SK-N-SH (cell line): ENCODE results near the gene COBL. TPM values are rescaled to one million over a fixed set of nuclear protein-coding genes. Genes with fewer than 3 reads are reported as not detected.

Experiments used
- CTCF ChIA-PET: fragments of 300-600, 350-600 bp; formaldehyde crosslinking; extraction: SDS; loops from one replicate; lab custom pipeline; 2021; lab: Yijun Ruan, JAX
- POLR2A ChIA-PET: fragments of 350-600 bp; sonication (Branson Sonifier 250); formaldehyde crosslinking; extraction: SDS; loops from one replicate; lab custom pipeline; 2020; ENCODE audit warnings: antibody characterized with exemption, inconsistent platforms; lab: Yijun Ruan, JAX
- DNase-seq: peaks from one replicate; pipeline ENCODE4 v3.0.0; 2012
- H2AFZ ChIP-seq: fragments of 200-600 bp; sonication (generic); 2 replicates; pipeline ENCODE4 v1.8.1; 2016; ENCODE audit warnings: antibody characterized with exemption, mild to moderate bottlenecking, low read depth
- H3F3A ChIP-seq: fragments of 200-600 bp; sonication (generic); replicated peaks from 2 replicates; pipeline ENCODE3; 2016; ENCODE audit warnings: antibody characterized with exemption, mild to moderate bottlenecking; ENCODE audit not compliant: insufficient read depth
- H3K27ac ChIP-seq, 2 experiments: fragments of 200-500 bp in 1 of 2; fragments of 200-600 bp in 1 of 2; sonication (Bioruptor generic) in 1 of 2; sonication (generic), shearing (Covaris generic) in 1 of 2; 2 replicates each; pipeline versions ENCODE4 v1.5.1 to v1.6.1; 2014 to 2016; ENCODE audit warnings: low read depth in 2 of 2, inconsistent platforms in 1 of 2, low read length in 1 of 2, mild to moderate bottlenecking in 1 of 2, mixed read lengths in 1 of 2
- H3K27me3 ChIP-seq: fragments of 200-600 bp; sonication (generic), shearing (Covaris generic); 2 replicates; pipeline ENCODE4 v1.6.1; 2016; ENCODE audit warnings: mixed run types; ENCODE audit not compliant: insufficient read depth
- H3K36me3 ChIP-seq, 2 experiments: fragments of 200-500 bp in 1 of 2; fragments of 200-600 bp in 1 of 2; sonication (Bioruptor generic) in 1 of 2; sonication (generic) in 1 of 2; replicated peaks in 1 of 2; 2 replicates each; pipeline versions ENCODE3 to v1.5.1; 2014 to 2016; ENCODE audit warnings: low read length in 1 of 2, mild to moderate bottlenecking in 1 of 2; ENCODE audit not compliant: insufficient read depth in 2 of 2, control insufficient read depth in 1 of 2
- H3K4me1 ChIP-seq, 2 experiments: fragments of 200-500 bp in 1 of 2; fragments of 200-600 bp in 1 of 2; sonication (Bioruptor generic) in 1 of 2; sonication (generic), shearing (Covaris generic) in 1 of 2; 2 replicates each; pipeline versions ENCODE4 v1.5.1 to v1.6.1; 2014 to 2016; ENCODE audit warnings: low read depth in 1 of 2, low read length in 1 of 2, mixed run types in 1 of 2; ENCODE audit not compliant: insufficient read depth in 2 of 2, control insufficient read depth in 1 of 2
- H3K4me2 ChIP-seq: fragments of 200-600 bp; sonication (generic), shearing (Covaris generic); 2 replicates; pipeline ENCODE4 v1.6.1; 2017; ENCODE audit warnings: mixed run types
- H3K4me3 ChIP-seq, 2 experiments: fragments of 200-500 bp in 1 of 2; fragments of 200-600 bp in 1 of 2; sonication (Bioruptor generic) in 1 of 2; sonication (generic), shearing (Covaris generic) in 1 of 2; 2 replicates each; pipeline versions ENCODE4 v1.5.1 to v1.8.1; 2014 to 2016; ENCODE audit warnings: low read depth in 2 of 2, inconsistent platforms in 1 of 2, low read length in 1 of 2, mild to moderate bottlenecking in 1 of 2, mixed read lengths in 1 of 2, moderate library complexity in 1 of 2
- H3K79me2 ChIP-seq: fragments of 200-600 bp; sonication (generic); 2 replicates; pipeline ENCODE4 v1.8.1; 2017; ENCODE audit warnings: mild to moderate bottlenecking; ENCODE audit not compliant: insufficient read depth
- H3K9ac ChIP-seq: fragments of 200-600 bp; sonication (generic); 2 replicates; pipeline ENCODE4 v1.6.1; 2017; ENCODE audit warnings: mixed run types
- H3K9me2 ChIP-seq: fragments of 200-600 bp; sonication (generic); 2 replicates; pipeline ENCODE4 v1.6.1; 2017; ENCODE audit warnings: mixed run types
- H3K9me3 ChIP-seq: fragments of 200-600 bp; sonication (generic); 2 replicates; pipeline ENCODE4 v1.6.1; 2017; ENCODE audit warnings: mixed run types, mild to moderate bottlenecking, moderate library complexity
- H4K20me1 ChIP-seq: fragments of 200-600 bp; sonication (generic); 2 replicates; pipeline ENCODE4 v1.6.1; 2017; ENCODE audit warnings: mild to moderate bottlenecking, mixed run types; ENCODE audit not compliant: insufficient read depth
- ELF1 ChIP-seq: IDR thresholded peaks from 2 replicates; pipeline ENCODE4 v1.4.0; 2012
- EP300 ChIP-seq, 2 experiments: IDR thresholded peaks; 2 replicates each; pipeline versions ENCODE4 v1.4.0 to v1.6.1; 2012; ENCODE audit warnings: borderline replicate concordance in 1 of 2, low read depth in 1 of 2, low read length in 1 of 2
- EZH2phosphoT487 ChIP-seq: fragments of 200-600 bp; sonication (generic); IDR thresholded peaks from 2 replicates; pipeline ENCODE4 v1.6.1; 2017; ENCODE audit warnings: low read depth, mixed run types, mild to moderate bottlenecking, antibody characterized with exemption, moderate library complexity, borderline replicate concordance
- GABPA ChIP-seq: IDR thresholded peaks from 2 replicates; pipeline ENCODE4 v1.4.0; 2012; ENCODE audit warnings: low read depth, mild to moderate bottlenecking
- GATA2 ChIP-seq: sonication (generic); formaldehyde crosslinking; IDR thresholded peaks from 2 replicates; pipeline ENCODE4 v1.5.0; 2020; ENCODE audit warnings: mild to moderate bottlenecking, missing genetic modification reagents
- MEF2A ChIP-seq: IDR thresholded peaks from 2 replicates; pipeline ENCODE4 v1.4.0; 2012; ENCODE audit warnings: low read depth, borderline replicate concordance
- MXI1 ChIP-seq: IDR thresholded peaks from 2 replicates; pipeline ENCODE4 v1.6.1; 2012; ENCODE audit warnings: mild to moderate bottlenecking, low read depth, low read length, improper control_type of control experiment
- POLR2AphosphoS5 ChIP-seq: IDR thresholded peaks from 2 replicates; pipeline ENCODE4 v1.6.1; 2012; ENCODE audit warnings: low read depth, low read length
- RFX5 ChIP-seq: IDR thresholded peaks from 2 replicates; pipeline ENCODE4 v1.6.1; 2012; ENCODE audit warnings: mild to moderate bottlenecking, improper control_type of control experiment, low read length
- RXRA ChIP-seq: IDR thresholded peaks from 2 replicates; pipeline ENCODE4 v1.4.0; 2012; ENCODE audit warnings: low read depth, mild to moderate bottlenecking, borderline replicate concordance
- SMC3 ChIP-seq: IDR thresholded peaks from 2 replicates; pipeline ENCODE4 v1.6.1; 2012; ENCODE audit warnings: low read depth, low read length, improper control_type of control experiment
- TAF1 ChIP-seq: IDR thresholded peaks from 2 replicates; pipeline ENCODE4 v1.6.1; 2012; ENCODE audit warnings: low read depth, mild to moderate bottlenecking, low read length, moderate library complexity, borderline replicate concordance
- TCF12 ChIP-seq: IDR thresholded peaks from 2 replicates; pipeline ENCODE4 v1.4.0; 2012
- YY1 ChIP-seq: IDR thresholded peaks from 2 replicates; pipeline ENCODE4 v1.4.0; 2012; ENCODE audit warnings: low read depth, mild to moderate bottlenecking
- WGBS: methylation state at CpG from one replicate; pipeline ENCODE4 v1.1.6; 2017; ENCODE audit warnings: low lambda C conversion rate; 5-methylcytosine and 5-hydroxymethylcytosine counted together
- polyA plus RNA-seq, 3 experiments: library from polyadenylated mRNA; depleted of rRNA; stranded (reverse); fragments of >200 nt; gene quantifications; 2 replicates each; pipeline ENCODE4 v1.2.3, GENCODE V29; 2012
- TF ChIP-seq, protein P1 (sequence below): fragments of 200-600 bp; sonication (generic); IDR thresholded peaks from 2 replicates; pipeline ENCODE4 v1.6.1; 2017; ENCODE audit warnings: antibody characterized with exemption, mild to moderate bottlenecking, moderate library complexity
- TF ChIP-seq, protein P2 (sequence below): IDR thresholded peaks from 2 replicates; pipeline ENCODE4 v1.4.0; 2012; ENCODE audit warnings: low read depth, borderline replicate concordance
- TF ChIP-seq, protein P3 (sequence below): fragments of 150-350 bp; IDR thresholded peaks from 2 replicates; pipeline ENCODE4 v1.6.1; 2017; ENCODE audit warnings: antibody characterized with exemption, low read length, low read depth, borderline replicate concordance
- TF ChIP-seq, protein P4 (sequence below): IDR thresholded peaks from 2 replicates; pipeline ENCODE4 v1.4.0; 2012; ENCODE audit warnings: low read depth, borderline replicate concordance

COBL gene
- polyA plus RNA-seq, 1 of the 3 experiments (the other 2 are of a cell fraction): under 0.01 TPM

DNA sequence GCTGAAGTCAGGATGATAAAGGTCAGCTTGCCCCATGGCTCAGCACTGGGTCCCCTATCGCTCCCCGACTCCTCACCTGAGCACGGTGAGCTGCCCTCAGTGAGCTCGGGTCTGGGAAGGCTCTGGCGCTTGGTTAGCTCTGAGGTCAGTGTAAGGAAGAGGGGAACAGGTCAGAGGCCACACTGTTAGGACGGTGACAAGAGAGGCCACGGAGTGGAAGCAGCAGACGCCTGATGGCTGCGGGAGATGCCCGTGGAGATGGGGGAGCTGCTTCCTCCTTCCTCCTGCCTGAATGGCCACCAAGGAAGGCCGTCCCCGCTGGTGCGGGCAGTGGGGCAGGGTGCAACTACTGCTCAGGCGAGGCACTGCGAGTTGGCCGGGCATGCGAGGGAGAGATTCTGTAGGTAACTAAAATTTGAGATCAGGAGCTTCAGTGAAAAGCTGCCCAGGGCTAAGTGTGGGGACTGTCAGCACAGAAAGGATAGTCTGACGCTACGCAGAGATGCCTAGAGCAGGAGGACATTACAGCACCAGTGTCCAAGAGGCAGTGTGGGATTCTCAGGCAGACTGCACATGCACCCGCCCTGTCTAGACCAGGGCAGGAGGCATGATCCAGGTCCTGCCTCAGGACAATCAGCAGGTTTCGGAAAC lies 302.6 kb downstream of the COBL start:
- no peak for DNase-seq
- no peaks in the 10 kb centered on the region for H4K20me1 ChIP-seq
- H3K4me1 ChIP-seq: peaks cover 5 to 15% of the 10 kb centered on the region in 2 experiments; a peak in 2 of 4 replicates
- H3K4me2 ChIP-seq: no peak overlapping the region
- H3K9ac ChIP-seq: no peak overlapping the region
- no peaks in the 10 kb centered on the region for H3K36me3 ChIP-seq
- H3K9me2 ChIP-seq: no peaks in the 10 kb centered on the region
- 34% methylated on average over 21 of the region's 21 CpGs for WGBS
- no peak overlapping the region for H3K4me3 ChIP-seq
- ChIA-PET POLR2A (no interaction called here), CTCF (interaction anchor here (1.1 kb wide), 1 partner anchor 10 kb away, joined by 3 read pairs; no protein-coding TSS in a partner anchor)
- peaks cover 31% of the 10 kb centered on the region for H3K27me3 ChIP-seq
- no peaks in the 10 kb centered on the region for H3K9me3 ChIP-seq
- H3K27ac ChIP-seq: no peak overlapping the region
- H3K79me2 ChIP-seq: no peaks in the 10 kb centered on the region
- H2AFZ ChIP-seq: no peak overlapping the region
- no peaks in the 10 kb centered on the region for H3F3A ChIP-seq
- TF ChIP-seq TAF1 (no peak), TCF12 (no peak), RFX5 (no peak), ELF1 (no peak), GABPA (no peak), RXRA (no peak), GATA2 (CRISPR knock-in tag) (no peak), YY1 (no peak), MEF2A (no peak), EP300 (IDR thresholded peaks at IDR 0.05; ENCODE audit: borderline replicate concordance in 1 of 2, low read depth in 1 of 2, low read length in 1 of 2) (no peak), POLR2AphosphoS5 (no peak), EZH2phosphoT487 (no peak), MXI1 (no peak), SMC3 (no peak)
- TF ChIP-seq, protein P1, sequence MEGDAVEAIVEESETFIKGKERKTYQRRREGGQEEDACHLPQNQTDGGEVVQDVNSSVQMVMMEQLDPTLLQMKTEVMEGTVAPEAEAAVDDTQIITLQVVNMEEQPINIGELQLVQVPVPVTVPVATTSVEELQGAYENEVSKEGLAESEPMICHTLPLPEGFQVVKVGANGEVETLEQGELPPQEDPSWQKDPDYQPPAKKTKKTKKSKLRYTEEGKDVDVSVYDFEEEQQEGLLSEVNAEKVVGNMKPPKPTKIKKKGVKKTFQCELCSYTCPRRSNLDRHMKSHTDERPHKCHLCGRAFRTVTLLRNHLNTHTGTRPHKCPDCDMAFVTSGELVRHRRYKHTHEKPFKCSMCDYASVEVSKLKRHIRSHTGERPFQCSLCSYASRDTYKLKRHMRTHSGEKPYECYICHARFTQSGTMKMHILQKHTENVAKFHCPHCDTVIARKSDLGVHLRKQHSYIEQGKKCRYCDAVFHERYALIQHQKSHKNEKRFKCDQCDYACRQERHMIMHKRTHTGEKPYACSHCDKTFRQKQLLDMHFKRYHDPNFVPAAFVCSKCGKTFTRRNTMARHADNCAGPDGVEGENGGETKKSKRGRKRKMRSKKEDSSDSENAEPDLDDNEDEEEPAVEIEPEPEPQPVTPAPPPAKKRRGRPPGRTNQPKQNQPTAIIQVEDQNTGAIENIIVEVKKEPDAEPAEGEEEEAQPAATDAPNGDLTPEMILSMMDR: no peak
- TF ChIP-seq, protein P2, sequence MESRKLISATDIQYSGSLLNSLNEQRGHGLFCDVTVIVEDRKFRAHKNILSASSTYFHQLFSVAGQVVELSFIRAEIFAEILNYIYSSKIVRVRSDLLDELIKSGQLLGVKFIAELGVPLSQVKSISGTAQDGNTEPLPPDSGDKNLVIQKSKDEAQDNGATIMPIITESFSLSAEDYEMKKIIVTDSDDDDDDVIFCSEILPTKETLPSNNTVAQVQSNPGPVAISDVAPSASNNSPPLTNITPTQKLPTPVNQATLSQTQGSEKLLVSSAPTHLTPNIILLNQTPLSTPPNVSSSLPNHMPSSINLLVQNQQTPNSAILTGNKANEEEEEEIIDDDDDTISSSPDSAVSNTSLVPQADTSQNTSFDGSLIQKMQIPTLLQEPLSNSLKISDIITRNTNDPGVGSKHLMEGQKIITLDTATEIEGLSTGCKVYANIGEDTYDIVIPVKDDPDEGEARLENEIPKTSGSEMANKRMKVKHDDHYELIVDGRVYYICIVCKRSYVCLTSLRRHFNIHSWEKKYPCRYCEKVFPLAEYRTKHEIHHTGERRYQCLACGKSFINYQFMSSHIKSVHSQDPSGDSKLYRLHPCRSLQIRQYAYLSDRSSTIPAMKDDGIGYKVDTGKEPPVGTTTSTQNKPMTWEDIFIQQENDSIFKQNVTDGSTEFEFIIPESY: no peak
- TF ChIP-seq, protein P3, sequence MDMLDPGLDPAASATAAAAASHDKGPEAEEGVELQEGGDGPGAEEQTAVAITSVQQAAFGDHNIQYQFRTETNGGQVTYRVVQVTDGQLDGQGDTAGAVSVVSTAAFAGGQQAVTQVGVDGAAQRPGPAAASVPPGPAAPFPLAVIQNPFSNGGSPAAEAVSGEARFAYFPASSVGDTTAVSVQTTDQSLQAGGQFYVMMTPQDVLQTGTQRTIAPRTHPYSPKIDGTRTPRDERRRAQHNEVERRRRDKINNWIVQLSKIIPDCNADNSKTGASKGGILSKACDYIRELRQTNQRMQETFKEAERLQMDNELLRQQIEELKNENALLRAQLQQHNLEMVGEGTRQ: no peak
- TF ChIP-seq, protein P4, sequence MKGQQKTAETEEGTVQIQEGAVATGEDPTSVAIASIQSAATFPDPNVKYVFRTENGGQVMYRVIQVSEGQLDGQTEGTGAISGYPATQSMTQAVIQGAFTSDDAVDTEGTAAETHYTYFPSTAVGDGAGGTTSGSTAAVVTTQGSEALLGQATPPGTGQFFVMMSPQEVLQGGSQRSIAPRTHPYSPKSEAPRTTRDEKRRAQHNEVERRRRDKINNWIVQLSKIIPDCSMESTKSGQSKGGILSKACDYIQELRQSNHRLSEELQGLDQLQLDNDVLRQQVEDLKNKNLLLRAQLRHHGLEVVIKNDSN: no peak
